ENCODE results near the gene TAF9B. TPM values are rescaled to one million over a fixed set of nuclear protein-coding genes. Genes with fewer than 3 reads are reported as not detected.

TAF9B gene
- total RNA-seq, 1 experiment from 2014 or later, result 20.2 TPM

GRCh38 chrX:78103623-78104446 is 35.6 kb downstream of the TAF9B start, which contains the start of gene PGK1 (continued):
- no peak for TF ChIP-seq NR1H2 (CRISPR knock-in tag; IDR thresholded peaks at IDR 0.05)
- TF ChIP-seq PRDM15 (CRISPR knock-in tag; IDR thresholded peaks at IDR 0.05), result peak; percentile 50; the same call in 1 of the 2 replicates
- no peak for TF ChIP-seq E2F5 (CRISPR knock-in tag; IDR thresholded peaks at IDR 0.05)
- TF ChIP-seq IRF1 (CRISPR knock-in tag; IDR thresholded peaks at IDR 0.05), result peak; percentile 67; the same call in 1 of the 2 replicates
- no peak for TF ChIP-seq ZNF416 (CRISPR knock-in tag; IDR thresholded peaks at IDR 0.05)
- TF ChIP-seq CTCF (IDR thresholded peaks at IDR 0.05), result no peak
- no peak for TF ChIP-seq ZNF423 (CRISPR knock-in tag; IDR thresholded peaks at IDR 0.05)
- TF ChIP-seq TEAD1 (CRISPR knock-in tag; IDR thresholded peaks at IDR 0.05), result peak; percentile 91
- peak; percentile 99 for TF ChIP-seq ETV6 (CRISPR knock-in tag; IDR thresholded peaks at IDR 0.05)
- TF ChIP-seq HMGA2 (CRISPR knock-in tag; IDR thresholded peaks at IDR 0.05), result no peak
- no peak for TF ChIP-seq ATF6 (CRISPR knock-in tag; IDR thresholded peaks at IDR 0.05)
- TF ChIP-seq SP1 (CRISPR knock-in tag; conservative IDR thresholded peaks at IDR 0.05), result peak; percentile 90; the same call in 1 of the 2 replicates
- no peak for TF ChIP-seq NR3C1 (CRISPR knock-in tag; conservative IDR thresholded peaks at IDR 0.05; ENCODE audit: low read depth)
- TF ChIP-seq SMAD4 (CRISPR knock-in tag; IDR thresholded peaks at IDR 0.05), result no peak
- no peak for TF ChIP-seq JAZF1 (CRISPR knock-in tag; IDR thresholded peaks at IDR 0.05)
- peak; percentile 67; the same call in 1 of the 2 replicates for TF ChIP-seq ZBTB21 (CRISPR knock-in tag; IDR thresholded peaks at IDR 0.05; ENCODE audit: borderline replicate concordance)
- TF ChIP-seq EMX1 (CRISPR knock-in tag; IDR thresholded peaks at IDR 0.05), result no peak
- peak; percentile 92 for TF ChIP-seq MAX (CRISPR knock-in tag; IDR thresholded peaks at IDR 0.05)
- TF ChIP-seq SMAD3 (CRISPR knock-in tag; IDR thresholded peaks at IDR 0.05; ENCODE audit: borderline replicate concordance), result no peak; the same call in 1 of the 2 replicates
- TF ChIP-seq E2F1 (CRISPR knock-in tag; IDR thresholded peaks at IDR 0.05), result no peak
- TF ChIP-seq FOXJ3 (CRISPR knock-in tag; IDR thresholded peaks at IDR 0.05; ENCODE audit: borderline replicate concordance), result no peak
- no peak for TF ChIP-seq PRRX2 (CRISPR knock-in tag; IDR thresholded peaks at IDR 0.05)
- TF ChIP-seq ELF4 (CRISPR knock-in tag; IDR thresholded peaks at IDR 0.05; ENCODE audit: low read depth), result no peak
- no peak for TF ChIP-seq ATF2 (CRISPR knock-in tag; IDR thresholded peaks at IDR 0.05; ENCODE audit: borderline replicate concordance, low read depth)
- TF ChIP-seq ZNF671 (CRISPR knock-in tag; IDR thresholded peaks at IDR 0.05), result no peak
- TF ChIP-seq ZMAT4 (CRISPR knock-in tag; IDR thresholded peaks at IDR 0.05), result no peak
- TF ChIP-seq IRF2 (CRISPR knock-in tag; IDR thresholded peaks at IDR 0.05; ENCODE audit: borderline replicate concordance, low read depth), result no peak
- no peak for TF ChIP-seq TCF7 (CRISPR knock-in tag; IDR thresholded peaks at IDR 0.05; ENCODE audit: low read depth)

All from WTC11 (cell line).